Brain microvascular endothelial cell (primary cell): Measurements from ENCODE around the gene IRS1.
"Not testable (repeated sequence)": the region's sequence is repeated elsewhere in the genome, so short reads cannot be mapped to it uniquely, and the experiment has no call there.

ENCODE experiments used
- DNase-seq: peaks from one replicate; pipeline ENCODE4 v3.0.0-alpha.2; 2020
- H3K27ac ChIP-seq: fragments of 250-450 bp; sonication (Bioruptor Pico); 2 replicates; pipeline ENCODE4 v1.5.1; 2020; ENCODE audit warnings: mild to moderate bottlenecking, moderate library complexity
- H3K27me3 ChIP-seq: fragments of 250-450 bp; sonication (Bioruptor Pico); replicated peaks from 2 replicates; pipeline ENCODE4 v1.5.1; 2020; ENCODE audit warnings: mild to moderate bottlenecking
- H3K36me3 ChIP-seq: fragments of 250-450 bp; sonication (Bioruptor Pico); replicated peaks from 2 replicates; pipeline ENCODE4 v1.5.1; 2020; ENCODE audit warnings: mild to moderate bottlenecking
- H3K4me3 ChIP-seq: 2 replicates; pipeline ENCODE4 v1.5.1; 2011; ENCODE audit warnings: low read depth, mild to moderate bottlenecking, control low read depth, low read length, moderate library complexity
- CTCF ChIP-seq: IDR thresholded peaks from 2 replicates; pipeline ENCODE4 v1.5.1; 2011; ENCODE audit warnings: low read depth, mild to moderate bottlenecking, moderate library complexity, low read length, control low read depth, inconsistent platforms; ENCODE audit errors: missing control alignments
- in situ Hi-C: cut with HindIII; loops from 2 replicates; pipeline ENCODE4 v1.10.0; 2017; ENCODE audit warnings: low sequenced_read_pairs, low pct_ligation_motif_present

IRS1 gene

GRCh38 chr2:226799211-226799975 lies at the start of gene IRS1:
Gene IRS1, minus strand, starts transcription at chr2:226799820. Its CDS starts 1,082 bp downstream, at chr2:226798738.
- peak within 1 kb of the TSS; percentile 89 for H3K27ac ChIP-seq

GRCh38 chr2:226849349-226849748 lies 49.7 kb upstream of the IRS1 start:
- in situ Hi-C loops = no loop called here
- no peak overlapping the region for H3K4me3 ChIP-seq

More at GRCh38 chr2:226799211-226799975, at the start of gene IRS1:
- Histone ChIP-seq H3K4me3 (peak within 1 kb of the TSS; percentile 74), H3K36me3 (peaks cover 11% of the 10 kb centered on the region), H3K27me3 (no peaks in the 10 kb centered on the region)
- DNase-seq = peak; percentile 52
- TF ChIP-seq CTCF = peak; percentile 25
- in situ Hi-C loops = no loop called here

DNA sequence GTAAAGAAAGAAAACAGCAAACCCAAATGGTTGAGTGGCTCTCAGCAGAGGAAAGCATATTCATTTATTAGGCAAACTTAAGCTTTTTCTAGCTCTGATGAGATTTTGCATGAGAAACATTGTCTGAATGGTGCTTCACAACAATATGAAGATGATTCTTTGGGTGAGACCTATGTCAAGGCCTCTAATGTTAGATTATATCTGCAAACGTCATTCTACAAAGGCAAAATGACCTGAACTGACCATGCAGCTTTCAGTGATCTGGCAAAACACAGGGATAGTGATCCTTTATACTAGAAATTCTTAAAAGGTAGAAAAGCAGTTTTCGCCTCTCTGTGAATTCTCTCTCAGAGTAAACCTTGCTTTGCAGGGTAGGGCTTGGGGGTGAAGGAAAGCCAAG lies 47.9 kb upstream of the IRS1 start:
- TF ChIP-seq CTCF = no peak
- in situ Hi-C loops = no loop called here
- DNase-seq = no peak
- Histone ChIP-seq H3K4me3 (no peak overlapping the region), H3K27me3 (no peaks in the 10 kb centered on the region), H3K27ac (no peak overlapping the region), H3K36me3 (no peaks in the 10 kb centered on the region)

More at GRCh38 chr2:226849349-226849748, 49.7 kb upstream of the IRS1 start:
- H3K27ac ChIP-seq = no peak overlapping the region
- DNase-seq = no peak
- H3K27me3 ChIP-seq = no peaks in the 10 kb centered on the region
- no peaks in the 10 kb centered on the region for H3K36me3 ChIP-seq
- TF ChIP-seq CTCF = no peak

DNA sequence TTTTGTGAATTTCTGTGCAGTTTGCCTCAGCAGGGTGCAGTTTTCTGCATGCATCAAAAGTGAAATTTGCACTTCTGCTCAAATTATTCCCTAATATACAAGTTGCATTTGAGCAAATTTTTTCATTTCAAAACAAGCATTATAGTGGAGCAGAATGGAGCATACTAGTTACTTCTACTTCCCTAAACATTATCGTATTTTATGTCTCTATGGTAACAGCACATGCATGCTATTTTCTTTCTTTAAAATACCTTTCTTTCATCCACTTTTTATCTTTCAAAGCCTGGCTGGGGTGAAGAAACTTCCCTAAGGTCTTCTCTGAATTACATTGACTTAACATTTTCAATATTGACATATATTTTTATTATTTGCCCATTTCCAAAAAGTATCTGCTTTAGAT lies 47.5 kb upstream of the IRS1 start:
- H3K27me3 ChIP-seq = no peaks in the 10 kb centered on the region
- in situ Hi-C loops = no loop called here
- no peaks in the 10 kb centered on the region for H3K36me3 ChIP-seq
- no peak for TF ChIP-seq CTCF
- H3K4me3 ChIP-seq = no peak overlapping the region
- no peak for DNase-seq
- H3K27ac ChIP-seq = no peak overlapping the region

GRCh38 chr2:226845386-226846116 lies 45.9 kb upstream of the IRS1 start:
- no peak for DNase-seq
- Histone ChIP-seq H3K27ac (no peak overlapping the region), H3K36me3 (no peaks in the 10 kb centered on the region), H3K4me3 (no peak overlapping the region), H3K27me3 (no peaks in the 10 kb centered on the region)
- in situ Hi-C loops = no loop called here
- no peak for TF ChIP-seq CTCF

DNA sequence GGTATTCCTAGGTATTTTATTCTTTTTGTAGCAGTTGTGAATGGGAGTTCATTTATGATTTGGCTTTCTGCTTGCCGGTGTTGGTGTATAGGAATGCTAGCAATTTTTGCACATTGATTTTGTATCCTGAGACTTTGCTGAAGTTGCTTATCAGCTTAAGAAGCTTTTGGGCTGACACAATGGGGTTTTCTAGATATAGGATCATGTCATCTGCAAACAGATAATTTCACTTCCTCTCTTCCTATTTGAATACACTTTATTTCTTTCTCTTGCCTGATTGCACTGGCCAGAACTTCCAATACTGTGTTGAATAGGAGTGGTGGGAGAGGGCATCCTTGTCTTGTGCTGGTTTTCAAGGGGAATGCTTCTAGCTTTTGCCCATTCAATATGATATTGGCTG lies 43.4 kb upstream of the IRS1 start:
- in situ Hi-C loops, H3K27ac ChIP-seq, DNase-seq, H3K27me3 ChIP-seq, H3K36me3 ChIP-seq, H3K4me3 ChIP-seq: not testable (repeated sequence)
